ENCODE data around the gene SERINC3. TPM values are rescaled to one million over a fixed set of nuclear protein-coding genes. Genes with fewer than 3 reads are reported as not detected.

The SERINC3 gene
- total and polyA plus RNA-seq, 10 of the 15 experiments (the other 5 are each of a cell fraction or from before 2014, with no cell fraction given), result 24.5 to 96.8 (median 38.8) TPM

- TF ChIP-seq, protein P1, sequence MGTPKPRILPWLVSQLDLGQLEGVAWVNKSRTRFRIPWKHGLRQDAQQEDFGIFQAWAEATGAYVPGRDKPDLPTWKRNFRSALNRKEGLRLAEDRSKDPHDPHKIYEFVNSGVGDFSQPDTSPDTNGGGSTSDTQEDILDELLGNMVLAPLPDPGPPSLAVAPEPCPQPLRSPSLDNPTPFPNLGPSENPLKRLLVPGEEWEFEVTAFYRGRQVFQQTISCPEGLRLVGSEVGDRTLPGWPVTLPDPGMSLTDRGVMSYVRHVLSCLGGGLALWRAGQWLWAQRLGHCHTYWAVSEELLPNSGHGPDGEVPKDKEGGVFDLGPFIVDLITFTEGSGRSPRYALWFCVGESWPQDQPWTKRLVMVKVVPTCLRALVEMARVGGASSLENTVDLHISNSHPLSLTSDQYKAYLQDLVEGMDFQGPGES (IDR thresholded peaks at IDR 0.05), result no peak
Measured at GRCh38 chr20:44559302-44559701, 37.4 kb upstream of the SERINC3 start (continued).

DNA sequence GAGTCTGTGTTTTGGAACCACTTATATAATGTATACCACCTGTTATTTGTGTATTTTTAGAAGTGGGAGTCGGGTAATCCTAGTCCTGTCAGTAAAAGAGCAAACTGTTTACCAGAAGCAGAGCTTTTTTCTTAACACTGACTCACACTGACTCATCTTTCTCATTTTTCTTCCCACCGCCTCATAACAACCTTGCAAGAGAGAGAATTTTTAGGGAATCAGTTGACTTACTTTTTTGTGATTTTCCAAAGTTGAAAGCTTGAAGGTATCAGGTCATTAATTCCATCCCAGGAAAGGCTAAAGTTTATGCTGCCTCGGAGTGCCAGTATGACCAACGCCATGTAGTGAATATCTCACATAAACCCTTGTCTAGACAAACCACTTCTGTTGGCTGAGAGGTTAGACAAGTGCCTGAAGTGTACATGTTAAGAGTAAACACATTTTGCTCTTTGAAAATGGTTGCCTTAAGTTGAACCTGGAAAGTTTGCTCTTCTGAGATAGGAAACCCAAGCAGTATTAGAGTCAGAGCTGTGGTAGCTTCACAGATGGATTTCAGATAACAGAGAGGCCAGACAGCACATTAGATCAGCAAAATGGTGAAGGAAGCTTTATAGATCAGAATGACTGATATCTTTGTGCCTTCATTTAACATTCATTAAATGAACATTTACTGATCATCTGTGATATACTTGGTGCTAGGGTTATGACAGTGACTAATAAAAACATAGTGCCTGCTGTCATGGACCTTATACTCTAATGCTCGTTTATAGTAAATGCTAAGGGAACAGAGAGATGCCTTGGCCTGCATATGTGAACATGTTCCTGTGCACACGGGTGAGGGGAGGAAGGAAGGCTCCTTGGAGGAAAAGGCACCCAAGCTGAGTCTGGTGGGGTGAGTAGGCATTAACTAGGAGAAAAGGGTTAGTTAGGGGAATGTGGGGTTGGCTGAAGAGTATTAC is 31.4 kb upstream of the SERINC3 start:
- no peaks in the 10 kb centered on the region for H3K9me3 ChIP-seq (replicated peaks; ENCODE audit: control insufficient read depth, insufficient read depth, low read length)
- ChIA-PET RAD21 (ENCODE audit: unreplicated experiment) (no interaction called here), CTCF (interaction anchor here (0.6 to 1.2 kb wide), 2 partner anchors 19 to 1104 kb away, joined by 3 to 6 read pairs; no protein-coding TSS in a partner anchor), POLR2A (no interaction called here), SMC1A (ENCODE audit: uncharacterized antibody, unreplicated experiment) (interaction anchor here (1.1 to 2.1 kb wide), 4 partner anchors 12 to 39 kb away, joined by 3 to 7 read pairs (median 4); no protein-coding TSS in a partner anchor)
- no peaks in the 10 kb centered on the region for H3K79me2 ChIP-seq (ENCODE audit: control insufficient read depth, insufficient read depth, low read length)
- no peak overlapping the region for H3K27ac ChIP-seq (ENCODE audit: control insufficient read depth, insufficient read depth)
- no peaks in the 10 kb centered on the region for H3K36me3 ChIP-seq (ENCODE audit: control insufficient read depth in 2 of 2, insufficient read depth in 2 of 2, low read length in 1 of 2)
- ATAC-seq, result no peak
- no peaks in the 10 kb centered on the region for H3K4me1 ChIP-seq (ENCODE audit: control insufficient read depth, insufficient read depth, low read length)
- in situ Hi-C loops (cut with MboI) (no loop called here), intact Hi-C loops (cut with micrococcal nuclease; ENCODE audit: unreplicated experiment) (no loop called here)
- no peaks in the 10 kb centered on the region for H3K27me3 ChIP-seq (replicated peaks in 1 of 2; ENCODE audit: control insufficient read depth in 2 of 2, insufficient read depth in 2 of 2, low read length in 1 of 2)
- DNase-seq (ENCODE audit: low read depth, low spot score), result no peak
- no TSS peak for BruUV-seq (replicated peaks)
- WGBS (ENCODE audit: insufficient coverage, insufficient replicate concordance, low lambda C conversion rate, missing lambda C conversion rate), result 38% methylated on average over 6 of the region's 6 CpGs
- no peak for FAIRE-seq
- no peaks in the 10 kb centered on the region for H4K20me1 ChIP-seq (ENCODE audit: control insufficient read depth, insufficient read depth)
- H3K4me3 ChIP-seq, result no peak overlapping the region
- peak overlapping the region; percentile 33 for H2AFZ ChIP-seq (ENCODE audit: control insufficient read depth, low read depth, low read length)
- TF ChIP-seq, protein P2, sequence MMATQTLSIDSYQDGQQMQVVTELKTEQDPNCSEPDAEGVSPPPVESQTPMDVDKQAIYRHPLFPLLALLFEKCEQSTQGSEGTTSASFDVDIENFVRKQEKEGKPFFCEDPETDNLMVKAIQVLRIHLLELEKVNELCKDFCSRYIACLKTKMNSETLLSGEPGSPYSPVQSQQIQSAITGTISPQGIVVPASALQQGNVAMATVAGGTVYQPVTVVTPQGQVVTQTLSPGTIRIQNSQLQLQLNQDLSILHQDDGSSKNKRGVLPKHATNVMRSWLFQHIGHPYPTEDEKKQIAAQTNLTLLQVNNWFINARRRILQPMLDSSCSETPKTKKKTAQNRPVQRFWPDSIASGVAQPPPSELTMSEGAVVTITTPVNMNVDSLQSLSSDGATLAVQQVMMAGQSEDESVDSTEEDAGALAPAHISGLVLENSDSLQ (IDR thresholded peaks at IDR 0.05), result no peak
- peak; percentile 34; the same call in 1 of the 2 replicates for TF ChIP-seq NFIC (IDR thresholded peaks at IDR 0.05; ENCODE audit: low read depth, low read length)
- no peak overlapping the region for H3K4me2 ChIP-seq (ENCODE audit: control insufficient read depth, insufficient read depth)
- H3K9ac ChIP-seq (ENCODE audit: control insufficient read depth, insufficient read depth, low read length), result no peak overlapping the region
